ENCODE measurements around the gene PLLP.

DNA sequence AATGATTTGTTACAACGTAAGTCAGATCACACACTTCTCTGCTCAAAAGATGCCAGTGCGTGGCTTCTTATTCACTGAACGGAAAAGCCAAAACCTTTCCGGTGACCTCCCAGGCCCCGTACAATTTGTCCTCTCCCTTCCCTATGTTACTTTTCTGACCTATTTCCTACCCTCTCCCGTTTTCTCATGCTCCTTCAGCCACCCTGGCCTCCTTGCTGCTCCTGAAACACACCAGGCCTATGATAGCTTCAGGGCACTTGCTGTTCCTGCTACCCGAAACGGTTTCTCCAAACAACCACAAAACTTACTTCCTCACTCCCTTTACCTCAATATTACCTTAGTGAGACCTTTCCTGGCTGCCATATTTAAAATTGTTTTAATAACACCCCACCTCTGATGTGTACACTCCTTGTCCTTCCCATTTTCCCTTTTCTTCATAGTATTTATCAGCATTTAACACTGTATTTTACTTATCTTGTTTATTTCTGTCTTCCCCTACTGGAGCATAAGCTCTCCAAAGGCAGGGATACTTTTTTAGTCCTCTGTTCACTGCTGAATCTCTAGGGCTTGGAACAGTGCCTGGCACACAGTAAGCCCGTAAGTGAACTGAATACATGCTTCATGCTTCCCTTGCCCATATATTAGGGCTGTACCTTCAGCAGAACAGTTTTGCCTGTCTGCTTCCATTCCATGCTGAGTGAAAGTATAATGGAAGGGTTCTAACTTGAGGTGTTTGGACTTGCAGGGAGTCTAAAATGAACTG lies 50.3 kb downstream of the PLLP start:
- TF ChIP-seq CTCF (IDR thresholded peaks at IDR 0.05; ENCODE audit: borderline replicate concordance, extremely low read depth, low read length, poor library complexity, severe bottlenecking) = no peak
- TF ChIP-seq EZH2 (IDR thresholded peaks at IDR 0.05; ENCODE audit: borderline replicate concordance, low read depth, low read length, severe bottlenecking) = no peak
